Measurements from ENCODE around the gene XRCC1.
"Not testable (repeated sequence)": the region's sequence is repeated elsewhere in the genome, so short reads cannot be mapped to it uniquely, and the experiment has no call there.

DNA sequence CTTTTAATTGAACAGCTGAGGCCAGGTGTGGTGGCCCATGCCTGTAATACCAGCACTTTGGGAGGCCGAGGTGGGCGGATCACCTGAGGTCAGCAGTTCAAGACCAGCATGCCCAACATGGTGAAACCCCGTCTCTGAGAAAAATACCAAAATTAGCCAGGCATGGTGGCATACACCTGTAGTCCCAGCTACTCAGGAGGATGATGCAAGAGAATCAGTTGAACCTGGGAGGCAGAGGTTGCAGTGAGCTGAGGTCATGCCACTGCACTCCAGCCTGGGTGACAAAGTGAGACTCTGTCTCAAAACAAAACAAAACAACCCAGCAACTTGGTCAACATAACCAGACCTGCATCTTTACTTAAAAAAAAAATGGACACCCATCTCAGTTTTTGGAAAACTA is 11.7 kb upstream of the XRCC1 start:
- not testable (repeated sequence) for TF ChIP-seq POLR2AphosphoS5 (IDR thresholded peaks at IDR 0.05; ENCODE audit: insufficient read depth in 1 of 2, low read depth in 1 of 2); POLR2A (IDR thresholded peaks at IDR 0.05)
- TF ChIP-seq, protein P1, sequence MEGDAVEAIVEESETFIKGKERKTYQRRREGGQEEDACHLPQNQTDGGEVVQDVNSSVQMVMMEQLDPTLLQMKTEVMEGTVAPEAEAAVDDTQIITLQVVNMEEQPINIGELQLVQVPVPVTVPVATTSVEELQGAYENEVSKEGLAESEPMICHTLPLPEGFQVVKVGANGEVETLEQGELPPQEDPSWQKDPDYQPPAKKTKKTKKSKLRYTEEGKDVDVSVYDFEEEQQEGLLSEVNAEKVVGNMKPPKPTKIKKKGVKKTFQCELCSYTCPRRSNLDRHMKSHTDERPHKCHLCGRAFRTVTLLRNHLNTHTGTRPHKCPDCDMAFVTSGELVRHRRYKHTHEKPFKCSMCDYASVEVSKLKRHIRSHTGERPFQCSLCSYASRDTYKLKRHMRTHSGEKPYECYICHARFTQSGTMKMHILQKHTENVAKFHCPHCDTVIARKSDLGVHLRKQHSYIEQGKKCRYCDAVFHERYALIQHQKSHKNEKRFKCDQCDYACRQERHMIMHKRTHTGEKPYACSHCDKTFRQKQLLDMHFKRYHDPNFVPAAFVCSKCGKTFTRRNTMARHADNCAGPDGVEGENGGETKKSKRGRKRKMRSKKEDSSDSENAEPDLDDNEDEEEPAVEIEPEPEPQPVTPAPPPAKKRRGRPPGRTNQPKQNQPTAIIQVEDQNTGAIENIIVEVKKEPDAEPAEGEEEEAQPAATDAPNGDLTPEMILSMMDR (IDR thresholded peaks at IDR 0.05): not testable (repeated sequence)
